HepG2 (cell line): Measurements from ENCODE around the gene FTCD. TPM values are rescaled to one million over a fixed set of nuclear protein-coding genes. Genes with fewer than 3 reads are reported as not detected.
A peak's percentile ranks its signal among the peaks of the same experiment; 100 is the strongest.

Source experiments
- ATAC-seq: fragments of 200-7000 bp; cut with Tn5 transposase; 3 replicates; pipeline ENCODE4 v1.9.1; 2020; ENCODE audit warnings: mild to moderate bottlenecking, moderate library complexity
- BruUV-seq: library from RNA; stranded (reverse); fragments of 400-500 nt; replicated peaks from 2 replicates; lab custom pipeline; 2021; lab: Mats Ljungman, UMichigan
- CTCF ChIA-PET: fragments of 300-600 bp; formaldehyde crosslinking; extraction: SDS; loops from one replicate; lab custom pipeline; 2021; ENCODE audit warnings: low total read pairs, inconsistent platforms, low intra/inter-chr PET ratio; lab: Yijun Ruan, JAX
- POLR2A ChIA-PET: fragments of 350-600 bp; sonication (Branson Sonifier 250); formaldehyde crosslinking; loops from one replicate; lab custom pipeline; 2020; ENCODE audit warnings: antibody characterized with exemption, inconsistent platforms; lab: Yijun Ruan, JAX
- DNase-seq: peaks from one replicate; pipeline ENCODE4 v3.0.0-alpha.2; 2015; ENCODE audit warnings: low spot score
- FAIRE-seq: peaks from 3 replicates; lab custom pipeline; 2011; peaks lifted over from hg19 to GRCh38; lab: Jason Lieb, UNC
- H2AFZ ChIP-seq: one replicate; pipeline ENCODE4 v1.6.1; 2011; ENCODE audit warnings: low read length, inconsistent platforms
- H3K27ac ChIP-seq: fragments of 300-600 bp; 3 replicates; pipeline ENCODE4 v1.8.0; 2011; ENCODE audit warnings: mixed run types, mild to moderate bottlenecking, mixed read lengths, low read length, inconsistent platforms; ENCODE audit not compliant: insufficient read depth; ENCODE audit errors: extremely low read length
- H3K27me3 ChIP-seq, 2 experiments: fragments of 200-600 bp in 1 of 2; 2 replicates in 1 of 2; 3 replicates in 1 of 2; pipeline versions ENCODE4 v1.6.0 to v1.8.0; 2011; ENCODE audit warnings: low read length in 2 of 2, mild to moderate bottlenecking in 2 of 2, moderate library complexity in 2 of 2, inconsistent platforms in 1 of 2; ENCODE audit not compliant: insufficient read depth in 2 of 2, control insufficient read depth in 1 of 2
- H3K36me3 ChIP-seq, 2 experiments: fragments of 200-600 bp in 1 of 2; replicated peaks in 1 of 2; 2 replicates in 1 of 2; 3 replicates in 1 of 2; pipeline versions ENCODE4 v1.5.1 to v1.8.0; 2011; ENCODE audit warnings: low read length in 2 of 2, inconsistent platforms in 1 of 2; ENCODE audit not compliant: insufficient read depth in 2 of 2, control insufficient read depth in 1 of 2
- H3K4me1 ChIP-seq: 2 replicates; pipeline ENCODE4 v1.5.1; 2012; ENCODE audit warnings: low read length, inconsistent platforms; ENCODE audit not compliant: insufficient read depth
- H3K4me2 ChIP-seq: 2 replicates; pipeline ENCODE4 v1.6.0; 2011; ENCODE audit warnings: low read depth, low read length, inconsistent platforms
- H3K4me3 ChIP-seq, 3 experiments: fragments of 200-600 bp in 1 of 3; sonication (generic), shearing (Covaris generic) in 1 of 3; replicated peaks in 1 of 3; 2 replicates each; pipeline ENCODE4 v1.5.1; 2011 to 2016; ENCODE audit warnings: low read length in 3 of 3, inconsistent platforms in 2 of 3, low read depth in 2 of 3, mild to moderate bottlenecking in 2 of 3, control low read depth in 1 of 3, mixed read lengths in 1 of 3; ENCODE audit not compliant: insufficient read depth in 1 of 3
- H3K79me2 ChIP-seq: one replicate; pipeline ENCODE4 v1.6.1; 2011; ENCODE audit warnings: low read length, inconsistent platforms; ENCODE audit not compliant: insufficient read depth
- H3K9ac ChIP-seq: 2 replicates; pipeline ENCODE4 v1.6.0; 2011; ENCODE audit warnings: mild to moderate bottlenecking, low read depth, low read length, inconsistent platforms; ENCODE audit not compliant: insufficient read depth
- H3K9me3 ChIP-seq: 2 replicates; pipeline ENCODE4 v1.5.1; 2012; ENCODE audit warnings: mild to moderate bottlenecking, low read length
- H4K20me1 ChIP-seq: 2 replicates; pipeline ENCODE4 v1.6.0; 2011; ENCODE audit warnings: inconsistent platforms, mild to moderate bottlenecking, low read length, moderate library complexity; ENCODE audit not compliant: insufficient read depth
- ATF5 ChIP-seq: sonication (generic); formaldehyde crosslinking; IDR thresholded peaks from 2 replicates; pipeline ENCODE4 v1.4.0; 2020; ENCODE audit warnings: mild to moderate bottlenecking, low read depth, missing genetic modification reagents
- FOXC1 ChIP-seq: sonication (generic); formaldehyde crosslinking; IDR thresholded peaks from 2 replicates; pipeline ENCODE4 v1.8.0; 2022; ENCODE audit warnings: mild to moderate bottlenecking, missing genetic modification reagents, borderline replicate concordance
- FOXO4 ChIP-seq: sonication (generic); formaldehyde crosslinking; conservative IDR thresholded peaks from 2 replicates; pipeline ENCODE4 v1.8.1; 2023; ENCODE audit warnings: missing genetic modification reagents
- HMGXB4 ChIP-seq, 2 experiments: sonication (generic) in 1 of 2; formaldehyde crosslinking in 1 of 2; IDR thresholded peaks; 2 replicates each; pipeline versions ENCODE4 v1.4.0 to v1.6.1; 2018 to 2020; ENCODE audit warnings: missing genetic modification reagents in 2 of 2, borderline replicate concordance in 1 of 2, low read depth in 1 of 2, mild to moderate bottlenecking in 1 of 2, missing biosample characterization in 1 of 2
- IRX3 ChIP-seq: sonication (generic); formaldehyde crosslinking; IDR thresholded peaks from 2 replicates; pipeline ENCODE4 v1.8.1; 2023; ENCODE audit warnings: mild to moderate bottlenecking, low read depth, missing genetic modification reagents, borderline replicate concordance
- JUND ChIP-seq: sonication (generic); formaldehyde crosslinking; IDR thresholded peaks from 2 replicates; pipeline ENCODE4 v1.8.0; 2022; ENCODE audit warnings: mild to moderate bottlenecking, missing genetic modification reagents
- PCBP2 ChIP-seq: fragments of 200-400 bp; formaldehyde crosslinking; optimal IDR thresholded peaks from 2 replicates; pipeline ENCODE3; 2018; ENCODE audit warnings: low read length, low read depth; ENCODE audit not compliant: poor library complexity, severe bottlenecking
- RCOR2 ChIP-seq: IDR thresholded peaks from 2 replicates; pipeline ENCODE4 v1.6.1; 2016; ENCODE audit warnings: missing biosample characterization, missing genetic modification reagents
- SMYD3 ChIP-seq: sonication (generic); formaldehyde crosslinking; IDR thresholded peaks from 2 replicates; pipeline ENCODE4 v1.8.1; 2023; ENCODE audit warnings: mild to moderate bottlenecking, missing genetic modification reagents
- TMF1 ChIP-seq: sonication (generic); formaldehyde crosslinking; IDR thresholded peaks from 2 replicates; pipeline ENCODE4 v1.8.1; 2022; ENCODE audit warnings: low read depth, missing genetic modification reagents
- ZNF430 ChIP-seq: sonication (generic); formaldehyde crosslinking; IDR thresholded peaks from 2 replicates; pipeline ENCODE4 v1.9.0; 2021; ENCODE audit warnings: mild to moderate bottlenecking, missing genetic modification reagents
- ZNF572 ChIP-seq: sonication (generic); formaldehyde crosslinking; IDR thresholded peaks from 2 replicates; pipeline ENCODE4 v1.5.1; 2020; ENCODE audit warnings: mild to moderate bottlenecking, missing genetic modification reagents
- ZNF710 ChIP-seq: sonication (generic); formaldehyde crosslinking; IDR thresholded peaks from 2 replicates; pipeline ENCODE4 v1.5.0; 2020; ENCODE audit warnings: mild to moderate bottlenecking, missing genetic modification reagents, borderline replicate concordance
- WGBS: methylation state at CpG from one replicate; pipeline ENCODE4 v1.1.6; 2017; ENCODE audit warnings: low lambda C conversion rate; 5-methylcytosine and 5-hydroxymethylcytosine counted together
- in situ Hi-C: cut with HindIII; loops from 2 replicates; pipeline ENCODE4 v1.10.0; 2017; ENCODE audit warnings: low pct_unique_long_range_greater_than_20kb; ENCODE audit not compliant: extremely low pct_ligation_motif_present
- intact Hi-C: fragments of 100-400 bp; cut with micrococcal nuclease; formaldehyde crosslinking; loops from one replicate; pipeline ENCODE4 v1.10.0; 2022; ENCODE audit not compliant: unreplicated experiment
- polyA plus RNA-seq, 8 experiments: library from polyadenylated mRNA; depleted of rRNA in 3 of 8; stranded (reverse) in 7 of 8; unstranded in 1 of 8; fragments of >200 nt; fragmentation: Illumina TruSeq in 4 of 8; extraction: Trizol in 4 of 8; gene quantifications; 2 replicates each; pipeline versions ENCODE4 v1.2.1 to v1.2.3, GENCODE V29; 2011 to 2016; ENCODE audit warnings: low read depth in 4 of 8, missing spikeins in 1 of 8, mixed read lengths in 1 of 8; ENCODE audit not compliant: insufficient read depth in 1 of 8
- total RNA-seq, 5 experiments: library from RNA; depleted of rRNA; stranded (reverse); fragments of >200 nt; fragmentation: Illumina TruSeq; extraction: Trizol; gene quantifications; 2 replicates each; pipeline ENCODE4 v1.2.3, GENCODE V29; 2016; ENCODE audit warnings: low read depth in 1 of 5

Gene FTCD
- total and polyA plus RNA-seq, 2 of the 13 experiments (the other 11 are each of a cell fraction or from before 2014, with no cell fraction given): 75.7 to 105 TPM

GRCh38 chr21:46154955-46155513 is 345 bp downstream of the FTCD start:
- CTCF ChIA-PET: no interaction called here
- Histone ChIP-seq H3K4me3 (peak overlapping the region; percentile 84 to 97 (median 96)), H2AFZ (no peak overlapping the region), H3K27me3 (no peaks in the 10 kb centered on the region; a peak in 2 of 5 replicates), H3K36me3 (peaks cover 1 to 10% of the 10 kb centered on the region in 2 experiments; a peak in 3 of 5 replicates), H3K9ac (peak overlapping the region; percentile 86), H3K79me2 (peaks cover 23% of the 10 kb centered on the region), H3K27ac (peak overlapping the region; percentile 83), H4K20me1 (peaks cover 8% of the 10 kb centered on the region; the same call in 1 of the 2 replicates), H3K4me1 (peaks cover 50% of the 10 kb centered on the region), H3K4me2 (peak overlapping the region; percentile 94), H3K9me3 (no peaks in the 10 kb centered on the region)
- WGBS: 0% methylated on average over 4 of the region's 16 CpGs
- POLR2A ChIA-PET: interaction anchor here (0.7 to 1.7 kb wide), 2 partner anchors 12 to 109 kb away, joined by 3 to 10 read pairs; no protein-coding TSS in a partner anchor
- intact Hi-C loops: loop anchor here (5.0 kb wide), 1 partner anchor 72 kb away; the partner anchor contains the start of gene LSS
- in situ Hi-C loops: no loop called here
- DNase-seq (no peak), ATAC-seq (no peak), FAIRE-seq (no peak)
- BruUV-seq: TSS peak; percentile 71
- TF ChIP-seq FOXO4 (CRISPR knock-in tag): 0 out of 2 replicates have a peak, but pooled peaks have one; percentile 15
- TF ChIP-seq PCBP2: no peak
- TF ChIP-seq ZNF710: peak; percentile 27; the same call in 1 of the 2 replicates
- 0 out of 2 replicates have a peak, but pooled peaks have one; percentile 40 for TF ChIP-seq SMYD3 (CRISPR knock-in tag)
- peak in 1 of 2 experiments; percentile 77; a peak in 1 of 4 replicates for TF ChIP-seq HMGXB4 (CRISPR knock-in tag; IDR thresholded peaks at IDR 0.05; ENCODE audit: borderline replicate concordance in 1 of 2, low read depth in 1 of 2)
- 0 out of 2 replicates have a peak, but pooled peaks have one; percentile 42 for TF ChIP-seq ZNF572 (CRISPR knock-in tag)
- TF ChIP-seq ZNF430 (CRISPR knock-in tag): peak; percentile 80
- TF ChIP-seq JUND (CRISPR knock-in tag): peak; percentile 31; the same call in 1 of the 2 replicates
- peak; percentile 55; the same call in 1 of the 2 replicates for TF ChIP-seq TMF1
- peak; percentile 94 for TF ChIP-seq IRX3 (CRISPR knock-in tag)
- 0 out of 2 replicates have a peak, but pooled peaks have one; percentile 78 for TF ChIP-seq FOXC1 (CRISPR knock-in tag)
- TF ChIP-seq RCOR2: no peak
- 0 out of 2 replicates have a peak, but pooled peaks have one; percentile 7 for TF ChIP-seq ATF5 (CRISPR knock-in tag)
